CD4-positive, alpha-beta T cell treated with Interleukin-12 subunit alpha and Interleukin-12 subunit beta, for 1 hour (primary cell): Measurements from ENCODE around the gene MSI2.
A peak's percentile ranks its signal among the peaks of the same experiment; 100 is the strongest.
"Not testable (repeated sequence)": the region's sequence is repeated elsewhere in the genome, so short reads cannot be mapped to it uniquely, and the experiment has no call there.

Experiments
- DNase-seq: peaks from one replicate; pipeline ENCODE4 v3.0.0-alpha.2; 2020

Gene MSI2

DNA sequence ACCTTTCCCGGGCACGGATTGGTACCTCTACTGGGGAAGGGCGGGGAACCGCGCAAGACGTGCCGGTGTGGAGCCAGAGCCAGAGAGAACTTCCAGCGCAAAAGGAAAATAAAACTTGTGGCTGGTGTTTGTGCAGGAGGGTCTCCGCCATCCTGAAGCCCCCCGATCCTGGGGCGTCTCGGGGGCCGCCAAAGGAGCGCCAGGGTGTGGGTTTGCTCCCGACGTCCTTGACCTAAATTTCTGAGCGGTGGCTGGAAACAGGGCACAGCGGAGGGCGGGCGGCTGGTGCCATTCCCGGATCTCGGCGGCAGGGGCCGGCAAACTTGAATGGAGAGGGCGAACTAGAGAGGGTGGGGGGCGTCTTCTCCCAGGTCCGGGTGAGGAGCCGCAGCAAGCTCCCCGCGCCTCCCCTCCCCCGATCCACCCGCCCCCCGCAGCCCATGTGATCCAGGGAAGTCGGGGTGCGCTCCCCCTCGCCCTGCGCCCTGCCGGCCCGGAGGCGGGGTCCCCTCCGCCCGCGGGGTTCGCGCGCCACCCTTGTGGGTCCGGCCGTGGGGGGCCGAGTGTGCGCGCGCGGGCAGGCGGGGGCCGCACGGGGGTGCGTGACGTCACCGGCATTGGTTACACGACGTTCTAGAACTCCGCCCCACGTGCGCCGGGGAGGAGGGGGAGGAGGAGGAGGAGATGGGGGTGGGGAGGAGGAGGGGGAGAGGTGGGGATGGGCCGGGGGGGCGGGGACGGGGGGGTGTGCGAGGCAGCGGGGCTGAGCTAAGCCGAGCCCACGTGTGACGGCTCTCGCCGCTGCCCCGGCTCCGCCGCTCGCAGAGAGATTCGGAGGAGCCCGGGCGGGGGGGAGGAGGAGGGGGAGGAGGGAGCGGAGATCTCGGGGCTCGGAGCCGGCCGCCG lies at the start of gene MSI2:
Gene MSI2, plus strand, starts transcription at position 748 of the 906 bp plus-strand sequence. CDS start 220 bp downstream, outside the sequence.
- peak; percentile 95 for DNase-seq

DNA sequence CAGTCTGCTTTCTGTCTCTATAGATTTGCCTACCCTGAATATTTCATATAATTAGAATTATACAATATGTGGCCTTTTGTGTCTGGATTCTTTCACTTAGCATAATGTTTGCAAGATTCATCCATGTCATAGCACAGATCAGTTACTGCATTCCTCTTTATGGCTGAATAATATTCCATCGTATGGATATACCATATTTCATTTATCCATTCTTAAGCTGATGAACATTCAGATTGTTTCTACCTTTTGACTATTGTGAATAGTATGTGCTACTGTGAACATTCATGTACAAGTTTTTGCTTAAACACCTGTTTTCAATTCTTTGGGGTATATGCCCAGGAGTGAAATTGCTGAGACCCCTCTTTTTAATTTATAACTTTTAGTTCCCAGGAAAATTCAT lies 49.4 kb upstream of the MSI2 start:
- no peak for DNase-seq

DNA sequence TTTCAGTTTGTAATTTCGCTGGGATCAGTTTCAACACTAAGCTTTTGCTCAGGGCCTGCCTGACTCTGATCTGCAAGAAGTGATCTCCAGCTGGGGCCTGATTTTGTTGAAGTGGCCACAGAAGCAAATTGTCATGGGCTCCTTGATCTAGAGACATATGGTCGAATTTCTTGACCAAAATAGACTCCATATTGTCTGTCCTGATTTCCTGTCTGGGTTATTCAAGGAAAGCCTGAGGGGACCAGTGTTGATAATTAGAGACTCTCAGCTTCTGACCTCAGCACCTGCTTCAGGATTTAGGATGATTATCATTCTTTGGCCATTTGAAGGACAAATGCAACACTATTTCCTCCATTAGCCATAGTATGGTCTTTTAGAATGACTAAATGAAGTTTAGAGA lies 48.9 kb upstream of the MSI2 start:
- no peak for DNase-seq

DNA sequence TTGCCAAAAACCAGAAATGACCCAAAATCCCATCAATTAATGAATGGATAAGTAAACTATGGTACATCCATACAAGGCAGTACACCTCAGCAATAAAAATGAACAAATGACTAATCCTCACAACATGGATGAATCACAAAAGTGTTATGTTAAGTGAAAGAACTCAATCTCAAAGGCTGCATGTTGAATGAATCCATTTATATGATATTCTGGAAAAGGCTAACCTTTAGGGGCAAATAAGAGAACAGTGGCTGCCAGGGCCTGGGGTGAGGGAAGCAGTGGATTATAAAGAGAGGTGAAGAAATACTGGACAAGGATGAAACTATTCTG lies 46.1 kb upstream of the MSI2 start:
- DNase-seq, result no peak

DNA sequence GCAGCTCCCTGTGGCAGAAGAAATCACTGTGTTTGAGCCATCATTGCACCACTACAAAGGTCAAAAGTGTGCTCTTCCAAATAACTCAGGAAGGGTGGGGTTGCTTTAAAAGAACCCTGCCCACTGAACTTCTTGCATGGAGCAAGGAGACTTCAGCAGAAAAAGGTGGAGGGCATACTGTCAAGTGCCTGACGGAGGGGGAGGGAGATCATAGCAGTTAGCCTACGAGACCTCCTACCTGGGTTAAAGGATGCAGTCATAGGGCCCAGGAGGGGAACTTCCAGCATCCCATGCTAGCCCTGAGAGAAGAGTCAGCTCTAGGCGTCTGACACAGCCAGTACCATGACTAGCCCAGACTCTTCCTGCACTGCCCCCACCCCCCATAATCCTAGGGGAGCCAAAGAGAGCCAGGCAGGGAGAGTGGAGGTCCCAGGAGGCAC lies 45.3 kb upstream of the MSI2 start:
- DNase-seq, result no peak

DNA sequence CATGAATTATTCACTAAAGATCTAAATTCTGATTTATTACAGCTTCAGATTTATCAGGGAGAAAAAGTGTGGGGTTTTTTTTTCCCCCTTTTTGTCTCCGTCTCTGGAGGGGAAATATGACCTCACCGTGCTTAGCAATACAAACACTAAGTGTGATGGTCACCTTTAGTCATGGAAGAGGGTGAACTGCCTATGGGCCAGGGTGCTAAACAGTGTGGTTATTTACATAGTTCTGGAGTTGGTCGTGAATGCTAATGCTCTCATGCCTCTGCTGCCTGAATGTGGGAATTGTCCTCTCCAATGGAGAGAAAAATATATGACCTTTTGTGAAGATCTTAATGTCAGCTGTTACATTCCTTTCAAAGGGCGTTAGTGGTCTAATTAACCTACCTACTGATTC lies 44.8 kb upstream of the MSI2 start:
- DNase-seq, result no peak

DNA sequence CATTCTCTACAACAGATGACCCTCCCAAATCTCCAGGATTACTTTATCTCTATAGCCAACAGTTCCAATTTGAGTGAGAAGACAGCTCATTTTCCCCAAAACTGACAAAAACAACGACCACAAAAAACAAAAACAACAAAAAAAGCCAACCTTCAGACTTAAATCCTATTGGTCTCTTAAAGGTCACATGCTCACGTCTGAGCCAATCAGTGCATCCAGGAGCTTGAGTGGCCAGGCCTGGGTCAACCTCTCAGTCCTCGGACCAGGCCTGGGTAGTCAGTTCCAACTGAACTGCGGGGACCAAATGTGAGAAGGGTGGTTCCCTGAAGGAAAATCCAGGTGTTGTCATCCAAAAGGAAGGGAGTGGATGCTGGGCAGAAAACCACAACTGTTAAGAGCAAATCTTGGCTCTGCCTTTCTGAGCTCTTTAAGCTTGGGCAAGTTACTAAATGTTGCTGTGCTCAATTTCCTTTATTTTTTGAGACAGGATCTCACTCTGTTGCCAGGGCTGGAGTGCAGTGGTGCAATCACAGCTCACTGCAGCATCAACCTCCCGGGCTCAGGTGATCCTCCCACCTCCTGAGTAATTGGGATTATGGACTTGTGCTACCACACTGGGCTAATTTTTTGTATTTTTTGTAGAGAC lies 43.0 kb upstream of the MSI2 start:
- no peak for DNase-seq

DNA sequence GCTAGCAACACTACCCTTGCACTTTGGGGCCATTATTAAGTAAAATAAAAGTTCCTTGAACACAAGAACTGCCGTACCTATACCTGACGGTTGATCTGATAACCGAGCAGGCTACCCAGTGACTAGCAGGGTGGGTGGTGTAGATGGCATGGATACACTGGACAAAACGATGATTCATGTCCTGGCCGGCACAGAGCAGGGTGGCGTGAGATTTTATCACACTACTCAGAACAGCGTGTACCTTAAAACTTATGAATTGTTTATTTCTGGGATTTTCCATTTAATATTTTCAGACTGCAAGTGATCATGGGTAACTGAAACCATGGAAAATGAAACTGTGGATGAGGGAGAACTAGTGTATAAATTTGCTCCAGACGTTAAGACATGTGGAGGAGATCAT lies 41.0 kb upstream of the MSI2 start:
- no peak for DNase-seq

DNA sequence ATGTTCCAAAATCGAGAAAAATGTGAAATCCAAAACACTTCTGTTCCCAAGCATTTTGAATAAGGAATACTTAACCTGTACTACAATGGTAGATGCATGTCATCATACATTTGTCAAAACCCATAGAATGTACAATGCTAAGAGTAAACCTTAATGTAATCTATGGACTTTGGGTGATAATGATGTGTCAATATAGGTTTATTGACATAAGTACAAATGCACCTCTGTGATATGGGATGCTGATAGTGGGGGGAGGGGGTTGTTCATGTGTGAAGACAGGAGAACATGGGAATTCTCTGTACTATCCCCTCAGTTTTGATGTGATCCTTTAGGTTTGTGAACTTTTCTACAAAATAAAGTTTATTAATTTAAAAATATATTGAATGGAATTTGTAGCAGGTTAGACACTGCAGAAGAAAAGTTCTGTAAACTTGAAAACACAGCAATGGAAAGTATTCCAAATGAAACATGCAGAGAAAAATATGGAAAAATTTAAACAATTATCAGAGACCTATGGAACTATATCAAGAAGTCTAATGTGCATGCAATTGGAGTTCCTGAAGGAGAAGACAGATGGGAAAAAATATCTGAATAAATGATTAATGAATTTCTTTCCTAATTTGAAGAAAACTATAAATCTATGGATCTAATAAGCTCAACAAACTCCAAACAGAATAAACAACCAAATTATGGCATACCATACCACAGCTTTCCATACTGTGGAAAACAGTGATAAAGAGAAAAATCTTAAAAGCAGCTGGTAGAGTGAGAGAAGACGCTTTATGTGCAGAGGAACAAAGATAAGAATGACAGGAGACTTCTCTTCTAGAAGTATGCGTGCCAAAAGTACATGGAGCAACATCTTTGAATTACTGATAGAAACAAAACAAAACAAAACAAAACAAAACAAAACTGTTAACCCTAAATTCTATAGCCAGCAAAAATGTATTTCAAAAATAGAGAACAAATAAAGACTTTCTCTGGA lies 34.7 kb upstream of the MSI2 start:
- DNase-seq, result no peak

DNA sequence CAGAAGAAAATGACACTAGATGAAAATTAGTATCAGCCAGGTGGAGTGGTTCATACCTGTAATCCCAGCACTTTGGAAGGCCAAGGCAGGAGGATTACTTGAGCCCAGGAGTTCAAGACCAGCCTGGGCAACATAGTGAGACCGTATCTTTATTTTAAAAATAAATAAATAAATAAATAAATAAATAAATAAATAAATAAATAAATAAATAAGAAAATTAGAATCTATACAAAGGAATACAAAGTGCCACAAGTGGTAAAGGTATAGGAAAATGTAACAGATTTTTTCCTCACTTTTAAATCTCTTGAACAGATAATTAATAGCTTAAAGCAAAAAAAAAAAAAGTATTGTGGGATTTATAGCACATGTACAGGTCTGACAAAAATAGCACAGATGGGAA lies 33.9 kb upstream of the MSI2 start:
- DNase-seq, result not testable (repeated sequence)

DNA sequence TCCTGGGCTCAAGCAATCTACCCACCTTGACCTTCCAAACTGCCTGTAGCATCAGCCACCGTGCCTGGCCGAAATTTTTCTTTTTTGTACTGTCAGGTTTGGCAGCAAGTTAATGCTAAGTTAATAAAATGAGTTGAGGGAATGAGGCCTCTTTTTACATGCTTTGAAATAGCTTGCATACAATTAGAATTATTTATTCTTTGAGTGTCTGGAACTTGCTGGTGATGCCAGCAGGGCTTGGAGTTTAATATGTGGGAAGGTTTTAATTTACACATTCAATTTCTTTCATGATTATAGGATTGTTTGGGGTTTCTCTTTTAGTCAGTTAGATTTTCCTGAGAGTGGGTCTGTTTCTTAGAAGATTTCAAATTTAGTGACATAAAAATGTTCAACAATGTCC lies 31.2 kb upstream of the MSI2 start:
- no peak for DNase-seq

DNA sequence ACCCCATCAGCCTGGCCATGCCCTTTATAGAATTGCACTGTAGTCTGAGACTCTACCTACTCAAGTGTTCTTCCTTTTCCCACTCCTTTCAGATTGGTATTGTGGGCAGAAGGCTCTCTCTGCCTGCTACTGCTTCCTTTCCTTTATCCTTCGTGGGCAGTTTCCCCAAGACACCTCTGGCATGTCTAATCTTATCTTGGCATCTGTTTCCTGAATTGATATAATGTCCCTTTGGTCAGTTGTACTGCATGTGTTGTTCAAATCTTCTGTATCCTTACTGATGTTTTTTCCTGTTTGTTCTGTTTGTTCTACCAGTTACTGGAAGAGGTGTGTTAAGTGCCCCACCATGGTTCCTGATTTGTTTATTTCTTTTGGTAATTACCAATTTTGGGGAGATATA lies 29.5 kb upstream of the MSI2 start:
- no peak for DNase-seq

DNA sequence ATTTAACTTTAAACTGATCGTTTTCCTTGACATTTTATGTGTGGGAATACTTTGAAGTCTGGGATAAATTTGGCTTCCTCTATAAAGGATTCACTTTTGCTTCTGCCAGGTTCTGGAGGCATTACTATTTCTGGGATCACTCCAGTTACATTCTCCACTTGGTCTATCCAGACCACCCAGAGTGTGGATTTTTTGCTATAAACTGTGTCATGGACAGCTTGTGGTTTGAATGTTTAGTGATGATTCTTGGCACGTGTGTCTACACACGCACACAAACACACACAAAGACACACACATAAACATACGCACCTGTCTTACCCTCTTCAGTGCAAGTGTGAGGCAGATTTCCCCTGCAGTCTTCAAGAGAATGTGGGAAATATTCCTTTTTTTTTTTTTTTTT lies 27.4 kb upstream of the MSI2 start:
- DNase-seq, result no peak

DNA sequence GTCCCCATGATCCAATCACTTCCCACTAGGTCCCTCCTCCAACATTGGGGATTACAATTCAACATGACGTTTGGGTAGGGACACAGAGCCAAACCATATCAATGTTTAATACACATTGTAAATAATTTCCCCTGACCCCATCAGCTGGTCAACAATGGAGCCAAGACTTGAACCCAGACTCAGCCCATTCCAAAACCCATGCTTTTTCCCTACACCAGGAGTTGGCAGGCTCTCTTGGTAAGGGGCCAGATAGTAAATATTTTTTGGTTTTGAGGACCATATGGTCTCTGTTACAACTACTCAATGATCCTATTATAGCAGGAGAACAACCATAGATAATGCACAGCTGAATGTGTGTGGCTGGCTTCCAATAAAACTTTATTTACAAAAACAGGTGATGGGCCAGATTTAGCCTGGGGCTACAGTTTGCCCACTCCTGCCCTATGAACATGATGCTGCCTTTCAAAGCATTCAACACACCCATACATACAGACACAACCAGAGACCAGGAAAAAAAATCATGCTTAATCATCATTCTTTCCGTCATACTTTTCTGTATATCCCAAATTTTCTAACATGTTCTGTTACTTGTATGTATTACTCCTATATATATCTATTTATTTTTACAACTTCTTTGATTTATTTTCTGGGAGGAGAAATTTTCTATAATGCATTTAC lies 22.1 kb upstream of the MSI2 start:
- DNase-seq, result no peak

DNA sequence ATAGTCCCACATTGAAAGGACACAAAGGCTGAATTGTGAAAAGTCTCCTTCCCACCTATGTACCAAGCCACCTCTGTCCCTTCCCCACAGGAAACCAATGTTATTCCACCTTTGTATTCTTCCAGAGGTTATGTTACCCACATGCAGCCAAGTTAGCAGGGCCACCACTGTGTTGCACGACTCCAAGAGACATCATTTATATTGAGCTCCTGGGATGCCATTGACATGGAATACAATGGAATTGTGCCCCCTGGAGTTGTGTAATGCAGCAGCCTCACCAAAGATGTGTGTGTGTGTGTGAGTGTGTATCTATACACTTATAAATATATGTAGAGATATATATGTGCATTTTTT lies 21.6 kb upstream of the MSI2 start:
- DNase-seq, result no peak

DNA sequence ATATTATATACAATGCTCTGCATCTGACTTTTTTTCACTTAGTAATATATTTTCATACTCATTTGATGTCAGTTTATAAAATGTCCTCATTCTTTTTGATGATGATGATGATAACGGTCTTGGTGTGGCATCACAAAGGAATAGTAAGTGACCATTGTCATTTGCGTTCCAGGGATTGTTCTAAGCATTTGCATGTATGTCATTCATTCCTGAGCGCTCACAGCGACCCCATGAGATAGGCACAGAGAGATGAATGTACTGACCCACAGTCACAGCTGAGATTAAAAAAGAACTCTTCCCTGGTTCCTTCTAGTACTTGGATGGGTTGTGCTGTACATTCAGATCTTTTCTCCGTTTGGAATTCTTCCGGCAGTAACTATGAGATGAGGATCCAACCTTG lies 21.2 kb upstream of the MSI2 start:
- DNase-seq, result no peak

DNA sequence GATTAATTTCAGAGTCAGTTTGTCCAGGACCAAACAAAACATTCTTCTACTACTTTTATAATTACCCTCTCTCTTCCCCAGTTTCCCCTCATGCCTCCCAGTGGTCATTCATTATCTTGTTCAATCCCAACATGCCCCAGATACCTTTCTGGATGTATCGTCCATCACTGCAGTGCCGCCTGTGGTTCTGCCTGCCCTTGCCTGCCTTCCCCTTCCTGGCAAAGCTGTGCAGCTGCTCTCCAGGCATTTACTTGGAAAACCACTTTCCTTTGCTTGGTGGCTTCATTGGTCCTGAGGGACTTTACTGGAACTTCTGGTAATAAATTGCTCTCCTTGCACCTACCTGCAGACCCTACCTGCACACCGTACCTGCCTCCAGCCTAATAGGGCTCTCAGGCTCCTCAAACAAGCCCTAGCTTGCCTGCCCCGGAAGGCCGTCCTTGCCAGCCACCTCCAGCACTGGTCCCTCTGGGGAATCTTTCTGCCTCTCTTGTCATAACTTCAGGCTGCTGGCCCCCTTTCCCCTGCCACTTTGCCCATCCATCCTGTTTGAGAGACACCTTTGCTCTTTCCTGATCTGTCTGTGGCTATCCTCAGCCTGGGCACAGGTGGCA lies 19.5 kb upstream of the MSI2 start:
- no peak for DNase-seq

DNA sequence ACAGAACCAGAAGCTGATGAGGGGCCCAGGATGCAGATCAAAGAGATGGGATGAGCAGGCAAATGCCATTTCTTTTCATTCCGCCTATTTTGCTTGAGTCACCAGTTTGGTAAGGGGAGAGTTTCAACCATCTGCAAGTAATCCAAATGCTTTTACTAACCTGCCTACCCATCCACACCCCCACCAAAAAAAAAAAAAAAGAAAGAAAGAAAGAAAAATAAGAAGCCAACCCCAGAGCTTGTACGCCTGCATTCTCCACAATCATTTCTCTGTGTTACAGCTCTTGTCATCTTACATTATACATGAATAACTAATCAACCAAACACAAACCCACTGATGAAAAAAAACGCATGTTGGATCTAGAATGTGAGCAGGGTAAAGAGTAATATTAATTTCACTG lies 15.7 kb upstream of the MSI2 start:
- no peak for DNase-seq

DNA sequence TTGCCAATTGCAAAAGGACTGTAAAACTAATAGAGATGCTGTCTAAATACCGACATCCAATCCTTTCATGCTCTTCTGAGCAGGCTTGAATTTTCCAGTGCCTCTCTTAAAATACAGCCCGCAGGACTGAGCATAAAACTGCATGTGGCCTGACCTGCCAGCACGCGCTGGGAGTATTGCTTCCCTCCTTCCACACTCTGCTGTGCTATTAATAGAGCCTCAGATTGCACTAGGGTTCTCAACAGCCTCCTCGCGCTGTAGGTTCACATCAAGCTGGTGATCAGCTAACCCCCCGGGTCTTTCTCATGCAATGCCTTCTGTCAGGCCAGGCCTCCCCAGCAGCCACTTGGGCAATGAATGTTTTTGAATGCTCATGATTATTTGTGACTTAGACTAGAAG lies 14.2 kb upstream of the MSI2 start:
- no peak for DNase-seq

DNA sequence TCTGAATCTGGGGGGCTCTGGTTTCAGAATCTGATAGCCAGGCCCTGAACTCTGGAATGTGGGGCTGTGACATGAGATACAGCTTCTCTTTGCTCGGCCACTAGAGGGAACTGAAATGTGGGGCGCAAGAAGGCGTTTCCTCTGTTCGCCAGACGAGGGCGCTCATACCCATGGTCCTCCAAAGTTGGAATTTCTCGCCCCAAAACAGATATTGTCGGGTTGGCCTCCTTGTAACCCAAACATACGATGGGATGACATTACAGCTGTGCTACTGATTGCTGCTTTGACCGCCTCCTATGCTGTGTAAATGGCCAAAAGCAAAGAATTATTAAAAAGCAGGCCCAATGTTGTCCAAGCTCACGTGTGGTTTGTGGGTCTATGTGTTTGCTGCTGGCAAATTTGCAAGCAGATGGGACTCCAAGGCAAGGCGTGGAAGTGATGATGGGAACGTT lies 13.1 kb upstream of the MSI2 start:
- DNase-seq, result peak; percentile 80

DNA sequence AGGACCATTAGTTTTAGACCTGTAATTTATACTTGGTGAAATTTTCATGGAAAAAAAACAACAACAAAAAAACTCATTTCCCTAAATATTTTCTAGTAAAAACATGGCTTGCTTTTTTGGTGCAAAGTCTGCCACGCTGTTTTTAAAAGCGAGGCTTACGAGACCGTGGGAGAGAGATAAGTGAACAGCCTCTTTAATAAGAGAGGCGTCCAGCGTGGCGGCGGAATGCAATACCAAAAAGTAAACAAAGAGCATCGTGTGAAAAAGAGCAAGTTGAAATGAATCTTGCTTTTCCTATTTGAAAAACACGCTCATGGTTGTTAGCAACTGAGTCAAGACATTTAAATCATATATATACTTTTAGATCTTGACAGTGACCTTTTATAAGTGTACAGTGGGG lies 10.5 kb upstream of the MSI2 start:
- no peak for DNase-seq

DNA sequence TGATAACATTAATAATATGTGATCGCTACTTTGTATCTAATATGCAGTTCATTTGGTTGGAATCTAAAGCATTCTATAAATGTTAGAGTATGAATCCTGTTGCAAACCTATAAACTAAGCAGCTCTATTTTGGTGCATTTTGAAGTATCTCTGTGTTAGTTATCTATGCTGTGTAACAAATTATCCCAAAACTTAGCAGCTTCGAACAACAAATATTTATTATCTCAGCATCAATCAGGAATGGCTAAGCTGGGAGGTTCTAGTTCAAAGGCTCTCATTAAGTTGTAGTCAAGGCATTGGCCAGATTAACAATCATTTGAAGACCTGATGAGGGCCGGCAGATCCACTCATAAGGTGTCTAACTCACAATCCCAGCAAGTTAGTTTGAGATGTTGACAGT lies 10.1 kb upstream of the MSI2 start:
- no peak for DNase-seq
